Pancreas (tissue), 10 donors: Measurements from ENCODE around the gene GDF11. TPM values are rescaled to one million over a fixed set of nuclear protein-coding genes. Genes with fewer than 3 reads are reported as not detected.

Source experiments
- ATAC-seq, 4 donors: fragments of 200-7000 bp; cut with Tn5 transposase; one replicate each; pipeline versions ENCODE4 v1.8.0 to v1.9.1; 2020; ENCODE audit warnings: mild to moderate bottlenecking in 4 of 4, moderate library complexity in 4 of 4
- DNase-seq, 6 donors: peaks; one replicate each; pipeline ENCODE4 v3.0.0-alpha.2; 2020
- FAIRE-seq: peaks from 2 replicates; lab custom pipeline; 2012; peaks lifted over from hg19 to GRCh38; lab: Jason Lieb, UNC
- H3K27ac ChIP-seq, 4 donors: fragments of 200-600 bp; sonication (generic); 1 replicate in 3 of 4; 2 replicates in 1 of 4; pipeline versions ENCODE4 v1.5.0 to v1.8.0; 2020
- H3K27me3 ChIP-seq, 4 donors: fragments of 200-600 bp; one replicate each; pipeline ENCODE4 v1.8.0; 2021
- H3K36me3 ChIP-seq, 3 donors: fragments of 200-600 bp; sonication (generic) in 1 of 3; one replicate each; pipeline versions ENCODE4 v1.5.0 to v1.8.0; 2020 to 2021
- H3K4me1 ChIP-seq, 3 donors: fragments of 200-600 bp; one replicate each; pipeline ENCODE4 v1.8.0; 2021
- H3K4me3 ChIP-seq, 4 donors: fragments of 200-600 bp; sonication (generic) in 2 of 4; one replicate each; pipeline versions ENCODE4 v1.5.0 to v1.8.0; 2020 to 2021
- H3K9me3 ChIP-seq, 4 donors: fragments of 200-600 bp; one replicate each; pipeline ENCODE4 v1.8.0; 2021
- WGBS, 2 donors: extraction: QIAGEN DNeasy Blood & Tissue Kit; methylation state at CpG; one replicate each; pipeline ENCODE4 v1.1.7; 2013; 5-methylcytosine and 5-hydroxymethylcytosine counted together
- intact Hi-C, 3 donors: fragments of 100-400 bp; cut with DNase I; formaldehyde crosslinking; loops; one replicate each; pipeline versions ENCODE4 v1.11.1 to v1.14.2; 2022
- polyA plus RNA-seq, 2 donors: library from polyadenylated mRNA; stranded (reverse); fragments of 200-250 nt; gene quantifications; one replicate each; pipeline ENCODE4 v1.2.3, GENCODE V29; 2013
- total RNA-seq, 6 donors: library from RNA; stranded (reverse); fragmentation: NEBNext Ultra II Directional in 4 of 6; extraction: Animal tissue kit (Norgen Biotek cat#: 25700) in 4 of 6; gene quantifications; one replicate each; pipeline versions ENCODE4 v1.2.1 to v1.2.4, GENCODE V29; 2021 to 2023
- TF ChIP-seq, protein P1 (sequence below), 4 donors: fragments of 200-600 bp; sonication (generic) in 3 of 4; IDR thresholded peaks; one replicate each; pipeline versions ENCODE4 v1.5.0 to v1.8.0; 2021; ENCODE audit warnings: antibody characterized with exemption in 4 of 4
- donor health status: healthy with polysubstance abuse.
- donor health status: DM: no; HTN: no; CAD: no; lungs with moderate emphysema.
- donor health status: DM: no; HTN: no; CAD: no.
- donor health status: control.
- donor health status: control.
- donor health status: Bipolar disorder and iron deficiency.
- donor health status: DM: yes; HTN: yes; CAD: no.
- donor health status: DM: no; HTN: no; CAD: no.
- donor health status: DM: no; HTN: no; CAD: no.
- donor health status: DM: yes; HTN: yes; CAD: no.

GDF11 gene
- total and polyA plus RNA-seq, 8 donors: 0.91 to 3.5 (median 1.3) TPM

DNA sequence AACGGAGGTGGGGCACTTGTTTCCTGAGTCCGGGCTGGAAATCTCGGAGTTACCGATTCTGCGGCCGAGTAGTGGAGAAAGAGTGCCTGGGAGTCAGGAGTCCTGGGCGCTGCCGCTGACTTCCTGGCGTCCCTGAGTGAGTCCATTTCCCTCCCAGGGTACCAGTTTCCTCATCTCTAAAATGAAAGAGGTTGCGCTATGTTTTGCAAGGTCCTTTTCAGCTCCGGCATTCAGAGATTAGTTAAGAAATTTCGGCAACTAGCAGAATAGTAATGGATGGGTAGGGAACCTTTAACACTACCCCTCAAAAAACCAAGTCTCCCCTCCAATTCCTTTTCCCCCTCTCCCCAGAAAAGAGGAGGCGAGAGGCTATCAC lies 26.4 kb upstream of the GDF11 start:
- no peaks in the 10 kb centered on the region for H3K9me3 ChIP-seq
- DNase-seq (no peak), FAIRE-seq (no peak), ATAC-seq (peak in 3 of 4 donors; percentile 4 to 11 (median 11))
- H3K36me3 ChIP-seq: no peaks in the 10 kb centered on the region
- H3K4me3 ChIP-seq: peak overlapping the region; percentile 55 to 77 (median 66)
- WGBS, 2 donors: 1 to 5% methylated on average over 13 of the region's 13 CpGs
- H3K27me3 ChIP-seq: no peaks in the 10 kb centered on the region
- TF ChIP-seq, protein P1, sequence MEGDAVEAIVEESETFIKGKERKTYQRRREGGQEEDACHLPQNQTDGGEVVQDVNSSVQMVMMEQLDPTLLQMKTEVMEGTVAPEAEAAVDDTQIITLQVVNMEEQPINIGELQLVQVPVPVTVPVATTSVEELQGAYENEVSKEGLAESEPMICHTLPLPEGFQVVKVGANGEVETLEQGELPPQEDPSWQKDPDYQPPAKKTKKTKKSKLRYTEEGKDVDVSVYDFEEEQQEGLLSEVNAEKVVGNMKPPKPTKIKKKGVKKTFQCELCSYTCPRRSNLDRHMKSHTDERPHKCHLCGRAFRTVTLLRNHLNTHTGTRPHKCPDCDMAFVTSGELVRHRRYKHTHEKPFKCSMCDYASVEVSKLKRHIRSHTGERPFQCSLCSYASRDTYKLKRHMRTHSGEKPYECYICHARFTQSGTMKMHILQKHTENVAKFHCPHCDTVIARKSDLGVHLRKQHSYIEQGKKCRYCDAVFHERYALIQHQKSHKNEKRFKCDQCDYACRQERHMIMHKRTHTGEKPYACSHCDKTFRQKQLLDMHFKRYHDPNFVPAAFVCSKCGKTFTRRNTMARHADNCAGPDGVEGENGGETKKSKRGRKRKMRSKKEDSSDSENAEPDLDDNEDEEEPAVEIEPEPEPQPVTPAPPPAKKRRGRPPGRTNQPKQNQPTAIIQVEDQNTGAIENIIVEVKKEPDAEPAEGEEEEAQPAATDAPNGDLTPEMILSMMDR (IDR thresholded peaks at IDR 0.05): no peak
- peak overlapping the region; percentile 85 to 96 (median 90) for H3K27ac ChIP-seq
- H3K4me1 ChIP-seq: peaks cover 15 to 46% (median 31%) of the 10 kb centered on the region in 3 donors
- intact Hi-C loops: no loop called here

DNA sequence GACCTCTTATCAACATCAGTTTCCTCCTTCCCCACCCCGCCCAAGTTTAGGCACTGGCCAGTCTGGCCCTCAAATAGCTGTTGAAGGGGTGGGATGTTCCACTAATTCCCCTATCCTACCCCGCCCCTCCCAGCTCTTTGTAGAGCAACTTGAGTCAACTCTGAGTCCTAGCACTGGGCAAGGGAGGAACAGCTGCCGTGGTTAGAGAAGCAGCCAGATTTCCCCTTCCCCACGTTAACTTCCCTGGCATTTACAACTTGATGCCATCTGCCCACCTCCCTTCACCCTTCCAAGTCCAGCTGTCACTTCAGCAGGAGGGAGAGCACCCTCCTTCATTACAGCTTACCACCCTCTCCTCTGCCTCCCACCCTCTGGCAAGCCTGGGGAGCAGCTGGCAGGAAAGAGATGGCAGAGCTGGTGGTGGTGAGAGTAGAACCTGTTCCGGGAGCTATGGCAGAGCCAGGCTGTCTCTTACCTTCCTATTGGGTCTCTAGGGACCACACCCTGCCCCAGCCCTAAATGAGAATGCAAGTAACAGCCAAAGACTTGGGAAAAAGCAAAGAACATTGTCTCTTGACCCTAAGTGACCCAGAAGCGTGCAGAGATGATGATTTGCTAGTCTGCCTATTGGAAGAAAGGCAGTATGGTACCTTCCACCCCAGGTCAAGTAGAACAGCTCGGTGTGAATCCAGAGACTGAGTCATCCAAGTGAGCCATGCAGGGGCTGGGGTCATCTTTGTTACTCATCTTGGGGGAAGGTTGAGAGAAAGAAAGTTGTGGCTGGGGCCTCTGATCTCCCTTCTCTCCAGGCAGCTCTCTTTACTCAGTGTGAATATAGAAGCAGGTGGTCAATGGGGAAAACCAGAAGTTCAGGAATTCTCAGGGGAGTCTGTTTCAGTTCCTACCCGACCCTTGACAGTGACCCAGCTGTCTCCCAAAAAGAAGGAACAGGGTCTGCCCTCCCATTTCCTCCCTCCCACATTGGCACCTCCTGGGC lies 25.6 kb upstream of the GDF11 start:
- no peak for ATAC-seq

DNA sequence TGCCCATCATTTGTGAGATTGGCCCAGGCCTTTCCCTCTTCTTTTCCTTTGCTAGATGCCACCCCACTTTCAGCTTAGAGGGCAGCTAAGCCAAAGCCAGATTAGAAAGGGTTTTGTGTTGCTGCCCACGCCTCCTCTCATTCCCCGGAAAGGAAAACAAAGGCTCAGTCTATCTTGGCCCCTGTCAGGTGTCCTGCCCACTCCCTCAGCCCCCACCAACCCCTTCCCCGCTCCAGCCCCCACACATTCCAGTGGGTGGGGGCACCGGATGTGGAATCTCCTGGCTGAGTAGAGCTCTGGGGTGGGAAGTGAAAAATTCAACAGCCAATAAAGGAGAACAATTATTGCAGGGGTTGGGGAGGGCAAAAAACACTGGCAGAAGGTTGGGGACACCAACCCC lies 24.9 kb upstream of the GDF11 start:
- WGBS, 2 donors: 38 to 43% methylated on average over 4 of the region's 4 CpGs
- Histone ChIP-seq H3K4me3 (no peak overlapping the region), H3K9me3 (no peaks in the 10 kb centered on the region), H3K27ac (peak overlapping the region in 2 of 4 donors; percentile 10 to 11), H3K27me3 (no peaks in the 10 kb centered on the region), H3K36me3 (no peaks in the 10 kb centered on the region), H3K4me1 (peaks cover 15 to 46% (median 31%) of the 10 kb centered on the region in 3 donors)
- FAIRE-seq: no peak
- TF ChIP-seq, protein P1 (IDR thresholded peaks at IDR 0.05): no peak
- intact Hi-C loops: no loop called here
- no peak for DNase-seq
- ATAC-seq: no peak

More for the DNA sequence above, 25.6 kb upstream of the GDF11 start:
- Histone ChIP-seq H3K9me3 (no peaks in the 10 kb centered on the region), H3K27ac (peak overlapping the region in 3 of 4 donors; percentile 9 to 87 (median 85)), H3K36me3 (no peaks in the 10 kb centered on the region), H3K27me3 (no peaks in the 10 kb centered on the region), H3K4me1 (peaks cover 15 to 46% (median 31%) of the 10 kb centered on the region in 3 donors), H3K4me3 (peak overlapping the region; percentile 55 to 77 (median 66))
- FAIRE-seq (no peak), DNase-seq (no peak)
- intact Hi-C loops: no loop called here
- TF ChIP-seq, protein P1 (IDR thresholded peaks at IDR 0.05): no peak
- WGBS, 2 donors: 51 to 64% methylated on average over 8 of the region's 8 CpGs

DNA sequence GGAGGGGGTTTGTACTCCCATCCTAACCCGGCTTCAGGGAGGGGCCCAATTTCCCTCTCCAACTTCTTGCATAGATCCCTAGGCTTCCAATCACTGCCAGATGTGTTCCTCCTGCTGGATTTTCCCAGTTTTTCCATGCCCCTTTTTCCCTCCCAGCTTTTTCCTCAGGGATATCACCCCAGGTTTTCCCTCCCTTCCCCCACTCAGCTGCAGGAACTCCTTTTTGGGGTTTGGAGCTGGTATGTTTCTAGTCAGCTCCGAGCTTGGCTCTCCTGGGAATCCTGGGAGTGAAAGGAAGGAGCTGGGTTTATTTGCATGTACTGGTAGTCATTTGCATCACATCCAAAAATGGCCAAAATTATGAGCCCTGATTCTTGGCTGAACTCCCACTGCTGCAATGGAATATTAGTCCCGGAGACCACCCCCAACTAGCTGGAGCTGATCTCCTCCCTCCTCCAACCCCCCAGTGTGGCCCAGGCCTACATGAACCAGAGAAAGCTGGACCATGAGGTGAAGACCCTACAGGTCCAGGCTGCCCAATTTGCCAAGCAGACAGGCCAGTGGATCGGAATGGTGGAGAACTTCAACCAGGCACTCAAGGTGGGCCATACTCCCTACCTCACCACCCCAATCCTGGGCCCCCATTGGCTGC lies 24.2 kb upstream of the GDF11 start:
- Histone ChIP-seq H3K4me1 (peaks cover 15 to 46% (median 35%) of the 10 kb centered on the region in 3 donors), H3K27me3 (no peaks in the 10 kb centered on the region), H3K9me3 (no peaks in the 10 kb centered on the region), H3K27ac (peak overlapping the region in 2 of 4 donors; percentile 58 to 69), H3K36me3 (no peaks in the 10 kb centered on the region), H3K4me3 (no peak overlapping the region)
- WGBS, 2 donors: 72 to 81% methylated on average over 4 of the region's 4 CpGs
- TF ChIP-seq, protein P1 (IDR thresholded peaks at IDR 0.05): no peak
- DNase-seq (no peak), FAIRE-seq (no peak), ATAC-seq (no peak)
- intact Hi-C loops: no loop called here
